HepG2 (cell line): ENCODE data around the gene GRHPR. TPM values are rescaled to one million over a fixed set of nuclear protein-coding genes. Genes with fewer than 3 reads are reported as not detected.

Source experiments
- FOXC1 ChIP-seq: sonication (generic); formaldehyde crosslinking; IDR thresholded peaks from 2 replicates; pipeline ENCODE4 v1.8.0; 2022; ENCODE audit warnings: mild to moderate bottlenecking, missing genetic modification reagents, borderline replicate concordance
- HHEX ChIP-seq: IDR thresholded peaks from 2 replicates; pipeline ENCODE4 v1.6.1; 2016; ENCODE audit warnings: control low read depth
- KDM6A ChIP-seq: IDR thresholded peaks from 2 replicates; pipeline ENCODE4 v1.6.1; 2016; ENCODE audit warnings: low read depth
- NR2F2 ChIP-seq: IDR thresholded peaks from 2 replicates; pipeline ENCODE4 v1.6.1; 2012; ENCODE audit warnings: low read depth, inconsistent platforms, borderline replicate concordance
- PLSCR1 ChIP-seq: sonication (generic); formaldehyde crosslinking; IDR thresholded peaks from 2 replicates; pipeline ENCODE4 v1.5.0; 2020; ENCODE audit warnings: missing genetic modification reagents, mild to moderate bottlenecking, borderline replicate concordance
- TAF1 ChIP-seq: sonication (generic); formaldehyde crosslinking; IDR thresholded peaks from 2 replicates; pipeline ENCODE4 v1.4.0; 2020; ENCODE audit warnings: missing genetic modification reagents
- ZBTB3 ChIP-seq: sonication (generic); formaldehyde crosslinking; IDR thresholded peaks from 2 replicates; pipeline ENCODE4 v1.4.0; 2020; ENCODE audit warnings: low read depth, mild to moderate bottlenecking, moderate library complexity, missing genetic modification reagents, borderline replicate concordance
- ZFP36 ChIP-seq: fragments of 150-350 bp; IDR thresholded peaks from 2 replicates; pipeline ENCODE4 v1.6.1; 2018; ENCODE audit warnings: borderline replicate concordance, low read length, low read depth; ENCODE audit not compliant: partially characterized antibody
- ZNF280D ChIP-seq: sonication (generic); formaldehyde crosslinking; IDR thresholded peaks from 2 replicates; pipeline ENCODE4 v1.5.1; 2020; ENCODE audit warnings: mild to moderate bottlenecking, missing genetic modification reagents
- polyA plus RNA-seq, 8 experiments: library from polyadenylated mRNA; depleted of rRNA in 3 of 8; stranded (reverse) in 7 of 8; unstranded in 1 of 8; fragments of >200 nt; fragmentation: Illumina TruSeq in 4 of 8; extraction: Trizol in 4 of 8; gene quantifications; 2 replicates each; pipeline versions ENCODE4 v1.2.1 to v1.2.3, GENCODE V29; 2011 to 2016; ENCODE audit warnings: low read depth in 4 of 8, missing spikeins in 1 of 8, mixed read lengths in 1 of 8; ENCODE audit not compliant: insufficient read depth in 1 of 8
- total RNA-seq, 5 experiments: library from RNA; depleted of rRNA; stranded (reverse); fragments of >200 nt; fragmentation: Illumina TruSeq; extraction: Trizol; gene quantifications; 2 replicates each; pipeline ENCODE4 v1.2.3, GENCODE V29; 2016; ENCODE audit warnings: low read depth in 1 of 5

GRHPR gene
- total and polyA plus RNA-seq, 2 of the 13 experiments (the other 11 are each of a cell fraction or from before 2014, with no cell fraction given) = 113 to 115 TPM

- TF ChIP-seq FOXC1 (peak; percentile 22; the same call in 1 of the 2 replicates), HHEX (CRISPR knock-in tag) (no peak), KDM6A (CRISPR knock-in tag) (no peak), NR2F2 (no peak), ZFP36 (no peak), ZBTB3 (CRISPR knock-in tag) (no peak), TAF1 (CRISPR knock-in tag) (peak; percentile 78; the same call in 1 of the 2 replicates), PLSCR1 (CRISPR knock-in tag) (no peak), ZNF280D (no peak)
Measured at GRCh38 chr9:37485389-37486255, 63.1 kb downstream of the GRHPR start, which contains the start of gene POLR1E (continued).
